Activated naive CD8-positive, alpha-beta T cell treated with anti-CD3 and anti-CD28 coated beads, Interleukin-2, amount 50 U/mL, for 24 hours (primary cell): ENCODE data around the gene CFAP74.

Source experiments
- ATAC-seq: fragments of 150-1000 bp; cut with Tn5 transposase; one replicate; pipeline ENCODE4 v1.10.0; 2021
- DNase-seq: peaks from one replicate; pipeline ENCODE4 v3.0.0; 2021
- H3K27ac Mint-ChIP-seq: one replicate; pipeline ENCODE4 v1.8.0; 2021; ENCODE audit warnings: mild to moderate bottlenecking, mixed read lengths
- H3K27me3 Mint-ChIP-seq: one replicate; pipeline ENCODE4 v1.8.0; 2021; ENCODE audit warnings: mixed read lengths
- H3K36me3 Mint-ChIP-seq: one replicate; pipeline ENCODE4 v1.8.0; 2021; ENCODE audit warnings: low read depth, mixed read lengths
- H3K4me1 Mint-ChIP-seq: one replicate; pipeline ENCODE4 v1.8.0; 2021; ENCODE audit warnings: mixed read lengths
- H3K4me3 Mint-ChIP-seq: one replicate; pipeline ENCODE4 v1.8.0; 2021; ENCODE audit warnings: mild to moderate bottlenecking, moderate library complexity, mixed read lengths
- H3K9me3 Mint-ChIP-seq: one replicate; pipeline ENCODE4 v1.8.0; 2021; ENCODE audit warnings: mixed read lengths

CFAP74 gene

GRCh38 chr1:1954831-1955441, 48.6 kb downstream of the CFAP74 start:
- peaks cover 13% of the 10 kb centered on the region for H3K9me3 Mint-ChIP-seq
- peaks cover 2% of the 10 kb centered on the region for H3K36me3 Mint-ChIP-seq
- H3K27me3 Mint-ChIP-seq, result peaks cover 18% of the 10 kb centered on the region
- peak overlapping the region; percentile 29 for H3K4me3 Mint-ChIP-seq
- peaks cover 8% of the 10 kb centered on the region for H3K4me1 Mint-ChIP-seq
- no peak for ATAC-seq
- H3K27ac Mint-ChIP-seq, result no peak overlapping the region
- peak; percentile 51 for DNase-seq

DNA sequence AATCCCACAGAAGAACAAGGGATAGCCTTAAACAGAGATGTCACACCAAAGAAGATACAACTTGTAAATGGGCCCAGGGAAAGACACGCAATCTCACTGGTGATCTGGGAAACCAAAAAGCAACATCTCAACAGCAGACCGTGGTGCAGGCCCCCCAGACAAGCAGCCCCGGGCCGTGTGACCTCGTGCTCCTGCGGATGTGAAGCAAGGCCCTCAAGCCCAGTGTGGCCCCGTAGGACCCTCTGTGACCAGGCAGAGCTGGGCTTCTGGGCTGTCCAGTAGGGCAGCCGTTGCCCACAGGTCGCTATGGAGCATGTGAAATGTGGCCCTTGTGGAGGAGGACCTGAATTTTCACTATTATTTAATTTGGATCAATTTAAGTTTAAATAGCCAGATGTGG, 49.6 kb downstream of the CFAP74 start:
- ATAC-seq, result no peak
- H3K27ac Mint-ChIP-seq, result no peak overlapping the region
- peaks cover 2% of the 10 kb centered on the region for H3K36me3 Mint-ChIP-seq
- H3K4me3 Mint-ChIP-seq, result no peak overlapping the region
- H3K4me1 Mint-ChIP-seq, result peaks cover 4% of the 10 kb centered on the region
- no peak for DNase-seq
- peaks cover 16% of the 10 kb centered on the region for H3K27me3 Mint-ChIP-seq
- peaks cover 13% of the 10 kb centered on the region for H3K9me3 Mint-ChIP-seq

DNA sequence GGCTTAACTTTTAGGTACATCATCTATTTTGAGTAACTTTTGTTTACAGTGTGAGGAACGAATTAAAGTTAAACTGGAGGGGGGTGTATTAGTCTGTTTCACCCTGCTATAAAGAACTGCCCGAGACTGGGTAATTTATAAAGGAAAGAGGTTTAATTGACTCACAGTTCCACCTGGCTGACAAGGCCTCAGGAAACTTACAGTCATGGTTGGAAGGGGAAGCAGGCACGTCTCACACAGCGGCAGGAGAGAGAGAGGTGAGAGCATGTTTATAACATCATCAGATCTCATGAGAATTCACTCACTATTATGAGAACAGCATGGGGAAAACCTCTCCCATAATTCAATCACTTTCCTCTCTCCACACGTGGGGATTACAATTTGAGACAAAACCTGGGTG, 52.6 kb downstream of the CFAP74 start:
- H3K36me3 Mint-ChIP-seq, result peaks cover 2% of the 10 kb centered on the region
- ATAC-seq, result no peak

GRCh38 chr1:1948783-1949182, 54.8 kb downstream of the CFAP74 start:
- H3K27me3 Mint-ChIP-seq, result peaks cover 3% of the 10 kb centered on the region
- H3K4me3 Mint-ChIP-seq, result no peak overlapping the region
- no peak for ATAC-seq
- DNase-seq, result no peak
- H3K9me3 Mint-ChIP-seq, result peaks cover 10% of the 10 kb centered on the region
- no peaks in the 10 kb centered on the region for H3K4me1 Mint-ChIP-seq
- H3K27ac Mint-ChIP-seq, result no peak overlapping the region
- peaks cover 2% of the 10 kb centered on the region for H3K36me3 Mint-ChIP-seq

More for the DNA sequence above, 52.6 kb downstream of the CFAP74 start:
- Mint-ChIP-seq H3K27me3 (peaks cover 3% of the 10 kb centered on the region), H3K4me1 (peaks cover 4% of the 10 kb centered on the region), H3K9me3 (peaks cover 13% of the 10 kb centered on the region), H3K4me3 (no peak overlapping the region), H3K27ac (no peak overlapping the region)
- DNase-seq, result no peak

DNA sequence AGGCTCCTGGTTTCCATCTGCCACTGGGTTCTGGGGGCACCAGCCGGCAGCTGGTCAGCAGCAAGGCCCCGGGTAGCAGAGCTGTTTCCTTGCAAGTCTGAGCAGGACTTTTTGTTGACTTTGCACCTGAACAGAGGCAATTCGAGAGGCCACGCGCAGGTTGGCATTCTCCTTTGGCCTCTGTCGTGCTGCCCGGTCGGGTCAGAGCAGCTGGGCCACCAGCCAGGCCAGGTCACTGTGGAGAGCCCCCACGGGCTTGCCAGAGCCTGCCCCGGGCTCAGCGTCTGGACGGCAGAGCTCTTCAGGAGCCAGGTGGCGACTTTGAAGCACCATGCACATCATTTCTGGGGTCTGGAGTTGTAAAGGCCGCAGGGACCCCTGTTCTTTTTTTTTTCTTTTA, 56.1 kb downstream of the CFAP74 start:
- Mint-ChIP-seq H3K4me1 (no peaks in the 10 kb centered on the region), H3K36me3 (peaks cover 2% of the 10 kb centered on the region), H3K27ac (no peak overlapping the region), H3K9me3 (peaks cover 10% of the 10 kb centered on the region), H3K27me3 (peaks cover 3% of the 10 kb centered on the region), H3K4me3 (no peak overlapping the region)
- ATAC-seq (no peak), DNase-seq (no peak)

GRCh38 chr1:1946540-1946939, 57.0 kb downstream of the CFAP74 start:
- ATAC-seq (no peak), DNase-seq (no peak)
- Mint-ChIP-seq H3K27me3 (peaks cover 3% of the 10 kb centered on the region), H3K9me3 (peaks cover 8% of the 10 kb centered on the region), H3K27ac (no peak overlapping the region), H3K4me1 (no peaks in the 10 kb centered on the region), H3K36me3 (peaks cover 2% of the 10 kb centered on the region), H3K4me3 (no peak overlapping the region)

GRCh38 chr1:1945782-1946393, 57.7 kb downstream of the CFAP74 start:
- no peaks in the 10 kb centered on the region for H3K4me1 Mint-ChIP-seq
- ATAC-seq (no peak), DNase-seq (no peak)
- H3K36me3 Mint-ChIP-seq, result no peaks in the 10 kb centered on the region
- H3K4me3 Mint-ChIP-seq, result no peak overlapping the region
- H3K27me3 Mint-ChIP-seq, result peaks cover 3% of the 10 kb centered on the region
- peaks cover 3% of the 10 kb centered on the region for H3K9me3 Mint-ChIP-seq
- H3K27ac Mint-ChIP-seq, result no peak overlapping the region

GRCh38 chr1:1943834-1944570, 59.6 kb downstream of the CFAP74 start:
- H3K4me1 Mint-ChIP-seq, result no peaks in the 10 kb centered on the region
- peaks cover 2% of the 10 kb centered on the region for H3K27me3 Mint-ChIP-seq
- no peaks in the 10 kb centered on the region for H3K9me3 Mint-ChIP-seq
- no peaks in the 10 kb centered on the region for H3K36me3 Mint-ChIP-seq
- ATAC-seq (peak; percentile 82), DNase-seq (peak; percentile 68)
- H3K4me3 Mint-ChIP-seq, result peak overlapping the region; percentile 24
- H3K27ac Mint-ChIP-seq, result no peak overlapping the region

DNA sequence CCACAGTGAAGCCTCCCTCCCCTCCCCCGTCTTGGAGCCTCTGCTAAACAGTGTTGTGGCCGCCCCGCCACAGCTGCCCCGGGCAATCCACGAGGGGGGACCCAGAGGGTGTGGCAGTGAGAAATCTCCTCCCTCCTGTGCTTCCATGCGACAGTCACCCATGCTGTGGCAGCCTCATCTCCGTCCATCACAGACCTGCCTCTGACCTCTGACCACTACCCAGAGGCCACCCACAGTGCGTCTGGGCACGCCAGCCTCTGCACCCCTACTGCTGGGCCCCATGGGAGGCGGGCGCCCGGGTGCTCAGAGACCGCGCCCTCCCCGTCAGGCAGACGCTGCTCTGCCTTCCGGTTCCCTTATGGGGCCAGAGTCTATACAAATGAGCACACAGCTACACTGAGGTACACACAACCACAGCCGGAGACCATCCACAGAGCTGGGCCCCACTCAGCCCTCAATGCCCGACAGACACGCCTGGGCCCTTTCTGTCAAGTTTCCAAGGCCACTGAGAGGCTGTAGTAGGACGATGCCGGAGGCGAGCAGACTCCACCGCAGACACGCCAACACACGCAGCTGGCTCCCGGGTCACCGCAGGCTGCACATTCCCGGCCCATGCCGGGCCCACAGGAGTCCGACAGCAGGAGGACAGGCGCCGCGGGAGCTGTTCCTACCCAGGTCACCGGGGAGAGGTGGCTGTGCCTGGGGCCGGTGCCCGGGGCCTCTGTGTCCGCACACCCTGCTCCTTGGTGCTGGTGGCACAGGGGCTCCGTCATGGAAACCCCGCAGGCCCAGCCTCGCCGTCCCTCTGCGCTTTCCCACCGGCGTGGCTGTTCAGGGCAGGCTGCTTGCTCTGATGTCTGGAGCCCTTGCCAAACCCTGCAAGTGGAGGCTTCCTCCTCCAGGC, 60.6 kb downstream of the CFAP74 start:
- no peak for DNase-seq
- no peak overlapping the region for H3K27ac Mint-ChIP-seq
- H3K9me3 Mint-ChIP-seq, result no peaks in the 10 kb centered on the region
- ATAC-seq, result no peak
- H3K4me1 Mint-ChIP-seq, result no peaks in the 10 kb centered on the region
- H3K36me3 Mint-ChIP-seq, result no peaks in the 10 kb centered on the region
- H3K27me3 Mint-ChIP-seq, result peaks cover 2% of the 10 kb centered on the region
- no peak overlapping the region for H3K4me3 Mint-ChIP-seq

- no peaks in the 10 kb centered on the region for H3K4me1 Mint-ChIP-seq
- H3K4me3 Mint-ChIP-seq, result no peak overlapping the region
- H3K9me3 Mint-ChIP-seq, result no peaks in the 10 kb centered on the region
- DNase-seq (no peak), ATAC-seq (no peak)
- no peak overlapping the region for H3K27ac Mint-ChIP-seq
- peaks cover 2% of the 10 kb centered on the region for H3K27me3 Mint-ChIP-seq
- no peaks in the 10 kb centered on the region for H3K36me3 Mint-ChIP-seq
These were observed 61.5 kb downstream of the CFAP74 start for GRCh38 chr1:1941868-1942752.

DNA sequence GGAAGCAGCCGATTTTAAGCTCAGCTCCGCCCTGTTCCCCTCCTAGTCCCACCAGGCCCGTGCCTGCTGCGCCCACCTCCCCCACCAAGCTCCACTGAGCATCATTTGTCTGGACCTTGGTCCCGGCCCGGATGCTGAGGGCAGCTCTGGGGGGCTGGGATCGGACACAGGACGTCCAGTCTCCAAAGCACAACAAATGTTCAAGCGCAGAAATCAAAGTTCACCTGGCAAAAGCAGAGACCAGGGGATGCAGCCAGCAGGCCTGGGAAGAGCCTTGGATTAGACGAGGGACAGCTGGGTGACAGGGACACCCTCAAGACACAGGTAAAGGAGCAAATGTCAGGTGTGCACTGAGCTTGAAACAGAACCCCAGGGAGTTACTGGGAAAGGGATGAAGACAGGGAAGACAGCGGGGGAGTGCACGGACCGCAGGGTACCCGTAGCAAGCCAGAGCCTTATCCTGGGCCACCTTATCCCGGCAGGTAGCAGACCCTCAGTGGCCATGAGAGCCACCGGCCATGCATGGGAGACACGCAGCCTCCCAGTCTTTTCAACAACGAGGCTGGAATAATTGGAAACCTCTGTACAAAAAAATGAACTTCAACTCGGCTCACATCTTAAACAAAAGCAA, 62.3 kb downstream of the CFAP74 start:
- H3K4me1 Mint-ChIP-seq, result no peaks in the 10 kb centered on the region
- H3K9me3 Mint-ChIP-seq, result no peaks in the 10 kb centered on the region
- H3K27ac Mint-ChIP-seq, result no peak overlapping the region
- H3K27me3 Mint-ChIP-seq, result peaks cover 2% of the 10 kb centered on the region
- H3K36me3 Mint-ChIP-seq, result no peaks in the 10 kb centered on the region
- ATAC-seq, result no peak
- H3K4me3 Mint-ChIP-seq, result no peak overlapping the region
- DNase-seq, result no peak

GRCh38 chr1:1940123-1940425, 63.5 kb downstream of the CFAP74 start:
- Mint-ChIP-seq H3K27me3 (peaks cover 4% of the 10 kb centered on the region), H3K9me3 (no peaks in the 10 kb centered on the region), H3K4me3 (no peak overlapping the region), H3K36me3 (no peaks in the 10 kb centered on the region), H3K4me1 (no peaks in the 10 kb centered on the region), H3K27ac (no peak overlapping the region)
- DNase-seq, result no peak
- ATAC-seq, result no peak

GRCh38 chr1:1939296-1940122, 64.1 kb downstream of the CFAP74 start:
- no peak for ATAC-seq
- Mint-ChIP-seq H3K4me1 (no peaks in the 10 kb centered on the region), H3K36me3 (no peaks in the 10 kb centered on the region), H3K27me3 (peaks cover 4% of the 10 kb centered on the region), H3K27ac (no peak overlapping the region), H3K9me3 (peaks cover under 1% of the 10 kb centered on the region), H3K4me3 (no peak overlapping the region)
- no peak for DNase-seq
